Limb (tissue), 2 donors: ENCODE data around the gene CBY2.
"Not testable (repeated sequence)": the region's sequence is repeated elsewhere in the genome, so short reads cannot be mapped to it uniquely, and the experiment has no call there.

Experiments used
- DNase-seq, 2 donors: peaks; one replicate each; pipeline ENCODE4 v3.0.0-alpha.2; 2016; ENCODE audit errors: extremely low spot score in 2 of 2

The CBY2 gene, protein sequence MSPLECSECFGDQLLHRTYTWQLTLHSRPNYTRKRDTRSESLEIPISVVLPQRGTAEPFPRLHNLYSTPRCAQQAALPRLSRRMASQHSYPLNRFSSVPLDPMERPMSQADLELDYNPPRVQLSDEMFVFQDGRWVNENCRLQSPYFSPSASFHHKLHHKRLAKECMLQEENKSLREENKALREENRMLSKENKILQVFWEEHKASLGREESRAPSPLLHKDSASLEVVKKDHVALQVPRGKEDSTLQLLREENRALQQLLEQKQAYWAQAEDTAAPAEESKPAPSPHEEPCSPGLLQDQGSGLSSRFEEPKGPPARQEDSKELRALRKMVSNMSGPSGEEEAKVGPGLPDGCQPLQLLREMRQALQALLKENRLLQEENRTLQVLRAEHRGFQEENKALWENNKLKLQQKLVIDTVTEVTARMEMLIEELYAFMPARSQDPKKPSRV

DNA sequence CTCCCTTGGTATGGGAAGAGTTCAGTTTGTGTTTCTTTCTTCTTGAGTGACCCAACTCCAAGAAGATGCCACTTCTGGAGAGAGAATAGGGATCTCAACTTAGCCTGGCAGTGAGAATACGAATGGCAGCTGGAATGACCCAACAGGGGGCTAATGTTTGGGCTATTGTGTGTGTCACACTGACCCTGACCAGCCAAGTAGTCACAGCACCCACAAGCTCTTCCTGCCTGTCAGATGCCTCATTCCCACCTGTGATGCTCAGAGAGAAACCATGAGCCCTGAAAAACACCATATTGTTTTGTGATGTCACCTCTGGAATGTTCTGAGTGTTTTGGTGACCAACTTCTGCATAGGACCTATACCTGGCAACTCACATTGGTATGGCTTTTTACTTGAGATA is at the start of gene CBY2:
Gene CBY2, plus strand, starts transcription at position 233 of the 400 bp plus-strand sequence. Its CDS starts 71 bp downstream, at position 304.
- DNase-seq = no peak

DNA sequence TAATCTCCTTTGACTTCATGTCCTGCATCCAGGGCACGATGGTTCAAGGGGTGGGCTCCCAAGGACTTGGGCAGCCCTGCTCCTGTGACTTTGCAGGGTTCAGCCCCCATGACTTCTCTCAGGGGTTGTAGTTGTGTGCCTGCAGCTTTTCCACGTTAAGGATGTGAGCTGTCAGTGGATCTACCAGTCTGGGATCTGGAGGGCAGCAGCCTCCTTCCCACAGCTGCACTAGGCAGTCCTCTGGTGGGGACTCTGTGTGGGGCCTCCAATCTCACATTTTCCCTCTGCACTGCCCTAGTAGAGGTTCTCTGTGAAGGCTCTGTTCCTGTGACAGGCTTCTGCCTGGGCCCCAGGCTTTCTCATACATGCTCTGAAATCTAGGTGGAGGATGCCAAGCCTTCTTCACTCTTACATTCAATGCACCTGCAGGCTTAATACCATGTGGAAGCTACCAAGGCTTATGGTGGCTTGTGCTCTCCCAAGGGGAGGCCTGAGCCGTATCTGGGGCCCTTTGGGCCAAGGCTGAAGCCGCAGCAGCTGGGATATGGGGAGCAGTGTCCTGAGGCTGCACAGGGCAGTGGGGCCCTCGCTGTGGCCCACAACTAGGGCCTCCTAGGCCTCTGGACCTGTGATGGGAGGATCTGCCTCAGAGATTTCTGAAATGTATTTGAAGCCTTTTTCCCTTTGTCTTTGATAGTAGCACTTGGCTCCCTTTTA is 47.3 kb upstream of the CBY2 start:
- DNase-seq = no peak

DNA sequence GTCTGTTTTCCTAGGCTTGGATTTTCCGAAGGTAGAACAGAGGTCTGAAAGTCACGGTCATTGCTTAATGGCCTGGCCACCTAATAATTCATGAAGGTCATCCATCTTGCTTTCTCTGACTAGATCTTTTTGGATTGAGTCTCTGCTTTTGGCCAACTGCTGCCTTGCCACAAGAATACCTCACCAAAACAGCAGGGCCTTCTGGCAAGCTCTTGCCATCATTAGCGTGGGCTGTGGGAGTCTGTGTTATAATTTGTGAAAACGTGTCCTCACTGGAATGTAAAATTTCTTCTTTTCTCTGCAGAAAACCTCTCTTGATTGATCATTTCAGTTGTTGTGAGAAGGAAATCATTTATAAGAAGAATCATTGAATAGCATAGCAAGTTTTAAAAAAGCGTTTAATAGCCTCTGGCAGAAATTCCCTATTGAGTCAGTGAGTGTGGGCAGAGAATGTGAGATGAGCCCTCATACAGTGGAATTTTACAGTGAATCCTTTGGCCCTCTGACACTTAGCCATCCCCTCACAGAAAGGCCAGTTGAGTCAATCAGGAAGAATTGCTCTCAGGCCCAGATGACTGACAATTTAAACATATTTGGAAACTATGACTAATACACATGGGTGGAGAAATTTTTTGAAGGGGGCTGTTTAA is 43.4 kb upstream of the CBY2 start:
- no peak for DNase-seq

DNA sequence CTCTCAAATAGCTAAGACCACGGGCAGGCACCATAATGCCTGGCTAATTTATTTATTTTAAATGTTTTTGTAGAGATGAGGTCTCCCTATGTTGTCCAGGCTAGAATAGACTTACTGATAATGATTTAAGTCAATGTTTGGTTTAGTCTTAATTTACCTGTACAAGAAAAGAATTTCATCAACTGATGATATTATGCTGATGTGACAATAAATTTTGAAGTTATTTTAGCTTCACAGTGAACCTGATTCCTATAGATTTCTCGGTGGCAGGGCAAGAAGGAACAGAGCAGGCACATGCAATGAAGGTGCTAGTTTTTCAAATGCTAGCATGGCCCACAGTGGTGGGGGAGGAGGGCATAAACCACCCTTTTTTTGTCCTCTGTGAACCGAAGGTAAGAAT is 42.6 kb upstream of the CBY2 start:
- no peak for DNase-seq

DNA sequence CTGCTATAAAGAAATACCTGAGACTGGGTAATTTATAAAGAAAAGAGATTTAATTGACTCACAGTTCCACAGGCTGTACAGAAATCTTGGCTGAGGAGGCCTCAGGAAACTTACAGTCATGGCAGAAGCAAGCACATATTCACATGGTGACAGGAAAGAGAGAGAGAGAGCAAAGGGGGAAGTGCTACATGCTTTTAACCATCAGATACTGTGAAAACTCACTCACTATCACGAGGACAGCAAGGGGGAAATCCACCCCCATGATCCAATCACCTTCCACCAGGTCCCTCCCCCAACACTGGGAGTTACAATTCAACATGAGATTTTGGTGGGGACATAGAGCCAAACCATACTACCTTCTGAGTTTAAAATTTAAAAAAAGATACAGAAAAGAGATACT is 41.7 kb upstream of the CBY2 start:
- not testable (repeated sequence) for DNase-seq

DNA sequence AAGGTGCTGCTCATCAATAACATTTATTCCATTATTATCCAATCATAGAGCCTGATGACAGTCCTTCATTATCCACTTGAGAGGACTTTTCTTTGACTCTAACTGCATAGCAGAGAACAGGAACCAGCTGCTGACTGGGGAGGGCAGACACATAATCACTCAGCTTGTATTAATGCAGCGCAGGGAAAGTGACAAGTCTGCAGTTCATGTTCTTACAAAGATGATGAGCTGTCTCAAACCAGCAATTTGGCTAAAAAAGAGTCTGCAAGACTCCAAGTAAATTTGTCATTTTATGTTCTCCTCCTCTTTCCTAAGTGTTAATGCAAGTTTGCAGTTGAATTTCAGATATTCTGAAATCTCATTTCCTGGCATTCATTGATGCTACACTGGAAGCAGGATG is 40.0 kb upstream of the CBY2 start:
- DNase-seq = no peak

DNA sequence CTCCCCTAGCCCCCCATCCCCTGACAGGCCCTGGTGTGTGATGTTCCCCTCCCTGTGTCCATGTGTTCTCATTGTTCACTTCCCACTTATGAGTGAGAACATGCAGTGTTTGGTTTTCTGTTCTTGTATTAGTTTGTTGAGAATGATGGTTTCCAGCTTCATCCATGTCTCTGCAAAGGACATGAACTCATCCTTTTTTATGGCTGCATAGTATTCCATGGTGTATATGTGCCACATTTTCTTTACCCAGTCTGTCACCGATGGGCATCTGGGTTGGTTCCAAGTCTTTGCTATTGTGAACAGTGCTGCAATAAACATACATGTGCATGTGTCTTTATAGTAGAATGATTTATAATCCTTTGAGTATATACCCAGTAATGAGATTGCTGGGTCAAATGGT is 39.2 kb upstream of the CBY2 start:
- not testable (repeated sequence) for DNase-seq

DNA sequence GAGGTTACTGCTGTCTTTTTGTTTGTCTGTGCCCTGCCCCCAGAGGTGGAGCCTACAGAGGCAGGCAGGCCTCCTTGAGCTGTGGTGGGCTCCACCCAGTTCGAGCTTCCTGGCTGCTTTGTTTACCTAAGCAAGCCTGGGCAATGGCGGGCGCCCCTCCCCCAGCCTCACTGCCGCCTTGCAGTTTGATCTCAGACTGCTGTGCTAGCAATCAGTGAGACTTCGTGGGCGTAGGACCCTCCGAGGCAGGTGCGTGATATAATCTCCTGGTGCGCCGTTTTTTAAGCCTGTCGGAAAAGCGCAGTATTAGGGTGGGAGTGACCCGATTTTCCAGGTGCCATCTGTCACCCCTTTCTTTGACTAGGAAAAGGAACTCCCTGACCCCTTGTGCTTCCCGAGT is 32.5 kb upstream of the CBY2 start:
- DNase-seq = not testable (repeated sequence)

DNA sequence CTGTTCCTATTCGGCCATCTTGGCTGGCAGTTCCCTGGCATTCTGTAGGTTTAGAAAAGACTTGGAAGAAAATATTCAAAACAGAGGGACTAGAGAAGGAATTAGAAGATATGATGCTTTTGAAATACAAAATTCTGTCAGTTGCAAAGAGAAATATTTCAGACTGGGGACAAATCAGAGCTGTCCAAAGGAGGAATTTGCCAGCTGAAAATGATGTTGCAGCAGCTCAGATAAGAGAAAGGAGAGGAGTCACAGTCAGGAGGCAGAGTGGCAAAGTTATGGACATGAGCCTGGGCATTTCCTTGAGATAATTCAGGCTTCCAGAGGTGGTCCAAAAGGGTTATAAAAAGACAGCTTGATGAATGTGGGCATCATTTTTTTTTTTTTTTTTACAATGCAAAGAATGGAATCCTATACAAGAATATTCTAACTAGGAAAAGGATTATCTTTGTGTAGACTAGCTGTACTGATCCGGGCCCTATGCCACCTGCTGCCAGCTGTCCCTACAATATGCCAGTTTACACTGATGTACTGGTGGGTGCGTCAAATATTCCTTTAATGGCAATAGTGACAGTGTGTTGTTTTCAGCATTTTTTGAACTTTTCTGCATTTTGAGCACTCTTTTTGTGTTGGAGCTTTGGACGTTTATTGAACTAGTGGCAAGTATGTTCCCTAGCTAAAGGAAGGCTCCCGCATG is 31.8 kb upstream of the CBY2 start:
- no peak for DNase-seq

DNA sequence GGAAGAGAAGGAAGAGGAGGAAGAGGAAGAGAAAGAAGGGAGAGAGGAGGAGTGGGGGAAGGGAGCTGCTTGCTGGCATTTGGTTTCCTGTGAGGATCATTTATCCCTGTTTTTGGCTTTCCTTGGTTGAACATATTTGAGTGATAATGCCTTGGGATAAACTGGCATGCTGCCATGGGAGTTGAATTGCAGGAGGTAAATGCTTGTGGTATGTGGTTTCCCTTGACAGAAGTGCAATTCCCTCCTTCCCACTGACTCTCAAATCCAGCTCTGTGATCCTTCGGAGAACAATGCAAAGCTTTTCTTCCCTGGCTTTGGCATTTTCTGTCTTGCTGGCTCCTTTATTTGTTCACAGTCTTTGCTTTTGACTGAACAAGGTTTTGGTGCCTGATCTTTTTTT is 27.2 kb upstream of the CBY2 start:
- DNase-seq = peak; percentile 5 to 47

DNA sequence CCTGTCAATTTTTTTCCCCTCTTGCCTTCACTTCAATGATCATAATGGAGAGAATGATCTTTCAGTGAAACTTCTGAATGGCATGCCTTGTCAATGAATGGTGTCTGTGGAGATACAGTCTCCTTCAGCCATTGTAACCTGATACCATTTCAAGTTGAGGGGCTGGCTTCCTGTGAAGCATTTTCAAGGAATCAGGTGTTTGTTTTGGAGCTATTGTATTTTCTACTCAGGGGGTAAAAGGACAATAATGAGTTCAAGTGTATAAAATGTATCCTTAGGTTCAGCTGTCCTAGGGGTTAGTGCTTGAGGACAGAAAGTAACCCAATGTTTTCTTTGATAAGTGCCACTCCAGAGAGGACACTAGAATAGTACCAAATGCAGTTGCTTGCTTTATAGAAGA is 23.8 kb upstream of the CBY2 start:
- no peak for DNase-seq

DNA sequence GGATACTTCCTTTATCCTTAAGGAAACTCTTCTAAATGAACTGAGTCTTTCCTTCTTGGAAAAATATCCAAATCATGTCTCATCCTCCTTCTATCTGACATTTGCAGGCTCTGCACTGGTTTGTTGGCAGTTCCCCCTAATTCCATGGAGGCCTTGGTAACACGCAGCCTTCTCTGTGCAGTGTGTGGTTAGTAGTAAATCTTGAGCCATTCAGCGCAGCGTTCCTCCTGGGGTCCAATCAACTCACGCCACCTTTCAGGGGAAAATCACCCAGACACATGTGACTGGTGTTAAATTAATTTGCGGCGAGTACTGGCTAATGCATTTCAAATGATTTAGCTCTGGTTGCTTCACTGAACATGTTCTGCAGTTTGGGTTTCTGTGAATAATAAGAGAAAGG is 21.0 kb upstream of the CBY2 start:
- peak; percentile 12 to 54 for DNase-seq

DNA sequence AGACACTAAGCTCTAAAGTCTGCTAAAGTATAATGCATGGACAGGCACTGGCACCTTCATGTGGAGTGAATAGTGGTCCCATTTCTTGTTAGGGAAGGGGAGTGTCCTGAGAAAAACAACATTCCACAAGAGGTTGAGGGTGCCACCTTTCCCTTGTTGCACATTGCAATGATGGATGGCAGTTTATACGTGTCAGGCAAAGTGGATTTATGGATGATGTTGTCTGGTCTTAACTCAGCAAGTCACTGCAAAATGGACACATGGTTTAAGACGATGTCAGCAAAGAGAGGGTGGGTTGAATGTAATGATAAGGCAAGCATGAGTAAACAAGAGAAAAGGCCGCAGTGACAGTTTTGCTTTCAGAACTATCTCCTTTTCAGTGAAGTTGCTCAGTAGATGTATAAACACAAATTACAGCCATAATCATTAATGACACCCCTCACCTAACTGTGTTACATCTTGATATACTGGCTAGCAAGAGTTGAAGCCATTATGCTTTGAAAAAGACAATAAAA is 19.6 kb upstream of the CBY2 start:
- DNase-seq = no peak

DNA sequence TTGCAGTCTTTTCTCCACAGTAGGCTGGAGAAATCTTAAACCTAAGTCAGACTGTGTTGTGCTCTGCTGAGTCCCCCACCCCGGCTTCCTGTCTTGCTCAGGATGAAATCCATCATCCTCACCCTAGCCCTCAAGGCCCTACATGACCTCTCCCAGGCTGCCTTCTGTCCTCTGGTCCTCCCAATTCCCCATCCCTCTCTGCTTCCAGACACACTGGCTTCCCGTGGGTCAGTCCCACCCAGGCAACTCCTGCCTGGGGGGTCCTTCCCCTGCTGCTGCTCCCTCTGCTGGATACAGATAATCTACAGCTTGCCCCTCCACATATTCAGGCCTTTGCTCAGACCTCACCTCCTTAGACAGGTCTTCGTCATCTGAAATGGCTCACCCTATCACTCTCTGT is 18.4 kb upstream of the CBY2 start:
- DNase-seq = no peak

DNA sequence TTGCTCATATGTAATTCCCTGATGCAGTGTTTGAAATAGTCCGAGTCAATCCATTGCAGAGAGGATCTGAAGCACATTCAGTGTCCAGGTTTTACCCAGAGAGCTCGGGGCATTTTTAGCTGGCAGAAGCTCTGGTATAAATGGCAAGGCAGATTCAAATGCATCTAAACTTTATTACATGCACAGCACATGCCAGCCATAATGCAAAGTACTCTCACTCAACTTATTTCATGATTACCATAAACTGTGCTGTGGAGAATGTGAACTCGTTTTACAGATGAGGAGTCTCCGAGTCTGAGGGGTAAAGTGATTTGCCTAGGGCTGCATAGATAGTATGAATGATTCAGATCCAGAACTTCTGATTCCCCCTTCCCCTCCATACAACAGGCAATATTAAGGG is 13.5 kb upstream of the CBY2 start:
- no peak for DNase-seq

DNA sequence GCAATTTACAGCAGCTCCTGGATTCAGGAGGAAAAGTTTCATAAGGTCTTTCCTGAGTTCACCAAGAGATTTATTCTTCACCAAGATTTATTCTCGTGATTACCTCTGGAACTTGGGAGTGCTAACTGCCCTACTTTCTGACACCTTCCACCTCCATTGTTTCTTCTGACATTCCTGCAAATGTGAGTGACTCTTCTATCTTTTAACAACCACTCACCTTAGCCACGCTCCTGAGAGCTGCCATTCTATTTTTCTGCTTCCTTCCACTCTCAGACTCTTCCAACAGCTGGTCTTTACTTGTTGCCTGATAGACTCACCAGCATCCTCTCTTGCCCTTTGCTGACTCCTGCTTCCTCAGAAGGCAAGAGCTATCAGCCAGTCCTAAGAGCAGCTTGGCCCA is 11.5 kb upstream of the CBY2 start:
- no peak for DNase-seq

DNA sequence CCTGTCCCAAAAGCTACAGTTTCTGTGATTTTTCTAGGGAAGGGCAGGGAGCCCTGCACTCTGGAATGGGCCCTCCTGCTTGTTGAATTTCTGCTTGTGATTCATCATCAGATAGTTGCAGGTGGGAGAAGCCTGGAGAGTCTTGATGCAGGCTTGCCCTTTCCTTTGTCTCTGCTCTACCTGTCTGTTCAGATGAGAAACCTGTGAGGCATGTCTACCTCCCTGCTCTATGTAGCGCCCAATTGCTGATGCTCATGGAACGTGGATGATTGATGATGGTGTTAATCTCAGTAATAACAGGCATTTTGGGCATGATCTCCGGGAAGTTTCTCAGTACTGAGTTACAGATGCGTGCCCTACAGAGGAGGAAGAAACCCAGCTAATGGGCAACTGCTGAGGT is 10.9 kb upstream of the CBY2 start:
- no peak for DNase-seq

DNA sequence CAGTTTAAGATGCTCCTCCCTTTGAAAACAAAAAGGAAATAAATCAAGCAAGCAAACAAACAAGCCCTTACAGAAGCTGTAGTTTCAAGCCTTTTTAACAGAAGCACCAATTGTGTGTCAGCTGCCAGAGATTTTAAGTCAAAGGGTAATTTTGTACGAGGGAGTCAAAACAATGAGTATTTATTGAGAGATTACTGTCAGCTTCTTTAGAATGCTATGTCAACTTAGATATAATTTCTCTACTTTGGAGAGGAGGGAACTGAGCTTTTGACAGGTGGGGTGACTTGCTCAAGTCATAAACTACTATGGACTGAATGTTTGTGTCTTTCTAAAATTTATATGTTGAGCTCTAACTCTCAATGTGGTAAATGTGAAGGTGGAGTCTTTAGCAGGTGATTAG is 10.5 kb upstream of the CBY2 start:
- DNase-seq = no peak

DNA sequence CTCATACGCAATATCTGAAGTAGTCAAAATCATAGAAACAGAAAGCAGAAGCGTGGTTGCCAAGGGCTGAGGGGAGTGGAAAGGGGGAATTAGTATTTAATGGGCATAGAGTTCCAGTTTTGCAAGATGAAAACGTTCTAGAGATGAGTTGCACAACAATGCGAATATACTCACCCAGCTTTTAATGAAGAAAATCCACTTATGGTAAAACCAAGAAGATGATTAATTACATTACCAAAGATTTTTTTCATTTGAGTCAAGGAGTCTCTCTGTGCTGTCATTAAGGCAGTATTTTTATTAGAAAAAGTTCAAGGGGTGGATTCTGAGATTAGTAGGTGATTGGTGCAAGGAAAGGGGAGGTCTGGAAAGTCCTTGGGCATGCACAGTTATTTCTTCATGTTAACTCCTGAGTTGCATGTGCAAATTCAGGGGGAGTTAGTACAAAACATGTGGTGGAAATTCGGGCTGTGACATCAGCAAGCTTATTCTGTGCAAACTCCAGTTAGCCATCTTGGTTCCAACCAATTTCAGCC is 6.9 kb upstream of the CBY2 start:
- no peak for DNase-seq

DNA sequence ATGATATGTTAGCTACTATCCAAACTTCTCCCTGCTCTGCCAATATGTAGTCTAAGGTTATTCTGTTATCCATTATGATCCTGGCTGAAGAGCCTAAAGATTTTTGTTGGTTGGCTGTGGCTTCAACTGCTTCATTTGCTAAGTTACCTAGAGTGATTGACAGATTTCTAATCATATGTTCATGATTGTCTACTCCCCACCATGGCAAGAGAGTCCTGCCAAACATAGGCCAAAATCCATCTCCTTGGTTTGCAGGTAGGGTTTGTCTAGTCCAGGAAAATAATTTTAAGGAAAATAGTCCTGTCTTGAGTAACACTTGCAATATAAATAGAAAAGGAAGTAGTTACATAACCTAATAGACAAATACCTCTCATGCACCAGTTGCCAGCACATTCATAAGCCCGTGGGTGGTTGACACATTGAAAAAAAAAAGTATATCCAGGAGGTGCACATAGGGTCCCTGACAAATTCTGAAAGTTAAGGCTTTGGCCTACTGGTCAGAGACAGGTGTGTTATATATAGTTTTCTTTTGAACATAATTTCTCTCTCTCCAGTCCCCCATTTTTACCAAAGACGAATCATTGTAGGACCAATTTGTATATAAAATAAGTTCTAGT is 5.4 kb upstream of the CBY2 start:
- DNase-seq = no peak
